Stimulated activated CD4-positive, alpha-beta T cell treated with anti-CD3 and anti-CD28 coated beads, TNF-alpha, amount 100 ng/mL, for 4 hours (primary cell): ENCODE results near the gene NLGN1.
"Not testable (repeated sequence)": the region's sequence is repeated elsewhere in the genome, so short reads cannot be mapped to it uniquely, and the experiment has no call there.

Source experiments
- DNase-seq, 3 experiments: peaks; one replicate each; pipeline ENCODE4 v3.0.0-alpha.2; 2020; ENCODE audit warnings: low read depth in 3 of 3

Gene NLGN1

DNA sequence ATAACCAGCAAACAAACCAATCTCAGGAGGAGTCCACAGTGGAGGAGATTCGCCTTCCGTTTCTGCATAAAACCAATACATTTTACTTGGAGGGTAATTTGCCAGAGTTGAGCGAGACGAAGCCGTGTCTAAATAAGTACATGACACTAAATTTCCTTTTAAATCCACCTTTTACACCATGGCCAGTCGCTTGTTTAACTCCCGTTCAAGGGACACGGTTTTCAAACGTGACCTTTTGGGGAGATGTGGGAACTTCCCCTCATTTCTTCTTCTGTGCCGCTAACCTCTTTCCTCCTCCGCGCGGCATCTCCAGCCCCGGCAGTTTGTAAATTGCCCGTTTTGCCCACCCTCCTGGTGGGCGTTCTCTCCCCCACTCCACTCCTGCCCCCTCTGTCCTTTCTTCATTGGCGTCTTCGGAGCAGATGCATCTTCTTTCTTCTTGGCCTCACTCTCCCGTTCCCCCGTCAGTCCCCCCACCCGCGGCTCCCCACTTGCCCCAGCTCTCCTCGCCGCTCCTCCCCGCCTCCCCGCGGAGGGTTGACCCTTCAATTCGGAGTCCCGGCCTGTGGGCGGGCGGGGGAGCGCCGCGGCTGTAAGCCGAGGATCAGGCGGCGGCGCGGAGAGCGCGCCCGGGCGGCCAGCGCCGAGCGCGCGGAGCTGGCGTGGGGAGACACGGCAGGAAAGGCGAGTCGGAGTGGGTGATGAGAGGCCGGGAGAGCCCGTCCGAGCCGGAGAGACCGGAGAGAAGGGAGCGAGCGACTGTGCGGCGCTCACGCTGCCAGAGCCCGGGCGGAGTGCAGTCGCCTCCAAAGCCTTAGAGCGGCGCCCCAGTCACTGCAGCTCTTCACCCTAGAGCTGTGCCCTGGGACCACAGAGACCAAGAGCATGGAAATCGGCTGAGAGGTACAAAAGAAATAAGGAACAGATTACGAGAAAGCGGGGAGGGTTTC, at the start of gene NLGN1:
Gene NLGN1 (plus strand): TSS at position 584 of the 950 bp plus-strand sequence.
- no peak for DNase-seq

DNA sequence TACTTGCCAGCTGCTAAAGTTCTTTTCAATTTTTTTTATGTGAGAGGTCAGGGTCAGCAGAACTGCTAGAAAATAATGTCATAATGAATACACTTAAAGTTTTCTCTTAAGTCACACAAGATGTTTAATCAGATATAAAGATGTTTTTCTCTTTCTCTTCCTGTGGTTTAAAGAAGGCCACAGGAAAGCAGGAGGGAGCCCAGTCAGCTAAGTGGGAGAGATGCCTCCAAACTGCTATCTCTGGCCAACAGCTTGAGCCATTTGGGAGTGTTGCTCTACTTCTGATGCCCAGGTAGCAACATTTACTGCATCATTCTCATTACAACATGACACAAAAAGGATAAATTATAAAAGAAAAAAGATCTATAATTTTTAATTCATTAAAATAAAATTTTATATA, 45.7 kb upstream of the NLGN1 start:
- no peak for DNase-seq

DNA sequence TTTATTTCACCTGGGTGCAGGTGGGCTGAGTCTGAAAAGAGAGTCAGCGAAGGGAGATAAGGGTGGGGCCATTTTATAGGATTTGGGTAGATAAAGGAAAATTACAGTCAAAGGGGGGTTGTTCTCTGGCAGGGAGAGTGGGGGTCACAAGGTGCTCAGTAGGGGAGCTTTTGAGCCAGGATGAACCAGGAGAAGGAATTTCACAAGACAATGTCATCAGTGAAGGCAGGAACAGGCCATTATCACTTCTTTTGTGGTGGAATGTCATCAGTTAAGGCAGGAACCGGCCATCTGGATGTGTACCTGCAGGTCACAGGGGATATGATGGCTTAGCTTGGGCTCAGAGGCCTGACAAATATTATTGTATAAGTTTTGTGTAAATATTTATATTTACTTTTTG, 44.4 kb upstream of the NLGN1 start:
- DNase-seq = not testable (repeated sequence)

DNA sequence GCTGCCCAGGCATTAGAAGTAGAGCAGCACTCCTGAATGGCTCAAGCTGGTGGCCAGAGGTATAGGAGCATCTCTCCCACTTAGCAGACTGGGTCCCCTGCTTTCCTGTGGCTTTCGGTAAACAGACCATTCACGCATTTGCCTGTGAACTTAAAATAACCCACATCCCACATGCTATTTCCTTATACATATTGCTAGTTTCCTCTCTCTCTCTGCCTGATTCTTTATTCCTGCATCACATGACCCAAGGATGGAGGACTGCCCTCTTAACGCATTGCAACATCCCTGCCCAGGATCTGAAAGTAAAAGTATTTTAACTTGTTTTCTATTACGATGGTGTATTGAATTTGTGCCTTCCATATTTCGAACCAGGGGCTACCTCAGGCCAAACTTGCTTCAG, 43.4 kb upstream of the NLGN1 start:
- no peak for DNase-seq

DNA sequence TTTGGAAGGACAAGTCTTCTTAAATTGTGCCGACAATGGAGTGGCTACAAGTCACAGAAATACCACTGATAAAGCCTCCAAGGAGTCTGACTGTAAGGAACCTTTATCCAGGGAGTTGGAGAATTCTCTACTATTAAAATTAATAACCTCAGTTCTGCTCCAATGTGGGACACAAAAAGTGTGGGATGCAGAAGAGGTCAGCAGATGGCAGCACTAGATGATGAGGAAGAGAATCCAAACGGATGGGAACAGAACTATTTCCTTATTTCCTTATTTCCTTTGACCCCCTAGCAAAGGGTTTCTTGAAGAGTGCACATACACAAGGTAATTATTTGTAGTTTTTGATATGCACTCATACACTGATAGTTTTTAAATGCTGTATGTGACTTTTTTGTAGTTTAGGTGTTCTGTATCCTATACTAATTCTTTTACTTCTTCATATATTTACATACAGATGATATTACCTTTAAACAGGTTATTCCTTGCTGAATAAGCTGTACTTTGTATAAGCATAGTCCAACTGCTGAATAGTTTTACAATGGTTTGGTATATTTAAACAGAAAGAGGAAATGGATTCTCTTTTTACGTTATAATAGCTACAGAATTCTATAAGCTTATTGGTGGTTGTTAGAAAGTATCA, 25.6 kb upstream of the NLGN1 start:
- no peak for DNase-seq

GRCh38 chr3:173380681-173381080, 16.9 kb upstream of the NLGN1 start:
- no peak for DNase-seq

GRCh38 chr3:173381936-173382335, 15.6 kb upstream of the NLGN1 start:
- not testable (repeated sequence) for DNase-seq

GRCh38 chr3:173395073-173395411, 2.5 kb upstream of the NLGN1 start:
- no peak for DNase-seq

DNA sequence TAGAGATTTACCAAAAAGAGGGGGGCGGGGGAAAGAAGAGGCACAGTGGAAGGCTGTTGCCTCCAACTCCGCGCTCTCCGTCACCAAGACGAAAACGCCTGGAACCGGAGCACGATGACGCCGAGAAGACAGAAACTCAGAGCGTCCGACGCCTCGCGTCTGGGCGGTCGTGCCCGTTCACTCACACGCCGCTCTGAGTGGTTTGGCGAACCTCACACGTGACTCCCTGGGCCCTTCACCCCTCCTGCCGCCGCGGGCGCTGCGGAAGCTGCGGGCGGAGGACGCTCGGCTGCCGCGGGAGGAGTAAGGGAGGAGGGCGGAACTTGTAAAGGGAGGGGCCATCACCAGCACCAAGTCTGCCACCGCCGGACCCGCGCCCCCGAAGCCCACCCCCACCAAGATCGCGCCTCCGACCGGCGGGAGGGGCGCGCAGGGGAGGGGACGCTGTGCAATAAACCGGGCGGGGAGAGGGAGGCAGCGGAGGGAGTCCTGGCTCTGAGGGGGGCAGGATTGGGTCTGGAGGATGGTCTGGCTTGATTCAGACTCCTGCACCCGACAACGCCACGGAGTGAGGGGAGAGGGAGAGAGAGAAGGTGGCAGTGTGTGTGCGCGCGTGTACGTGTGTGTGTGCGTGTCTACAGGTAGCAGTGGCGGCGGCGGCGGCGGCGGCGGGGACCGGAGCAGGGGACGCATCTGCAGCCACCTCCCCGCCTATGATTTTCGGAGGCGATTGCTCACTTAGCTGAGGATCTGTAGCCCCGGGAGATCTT, 1.9 kb upstream of the NLGN1 start:
- no peak for DNase-seq

- DNase-seq = no peak
Measured at GRCh38 chr3:173396191-173397041, 1.1 kb upstream of the NLGN1 start.

GRCh38 chr3:173398111-173398479, 551 bp downstream of the NLGN1 start:
- DNase-seq = no peak

DNA sequence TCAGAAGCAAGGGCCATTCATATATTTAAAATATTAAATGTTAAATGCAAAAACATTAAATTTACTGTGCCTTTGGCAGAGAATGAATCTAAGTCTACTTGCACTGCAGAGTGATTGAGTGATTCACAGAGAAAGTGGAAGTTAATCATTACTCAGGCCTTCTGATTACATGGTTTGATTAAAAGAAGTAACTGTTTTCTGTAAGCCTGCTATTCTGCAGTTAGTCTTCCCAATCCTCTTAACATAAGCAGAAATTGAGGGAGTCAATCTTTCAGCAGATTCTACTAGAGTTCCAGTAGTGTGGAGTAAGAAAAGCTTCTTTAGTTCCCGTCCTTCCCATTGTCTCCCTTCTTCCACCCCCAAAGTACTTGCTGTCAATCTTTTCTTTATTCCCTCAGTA, 1.5 kb downstream of the NLGN1 start:
- no peak for DNase-seq

GRCh38 chr3:173401369-173401768, 3.8 kb downstream of the NLGN1 start:
- no peak for DNase-seq

GRCh38 chr3:173402656-173403055, 5.1 kb downstream of the NLGN1 start:
- DNase-seq = no peak

- DNase-seq = no peak
Measured at GRCh38 chr3:173403376-173403775, 5.8 kb downstream of the NLGN1 start.

DNA sequence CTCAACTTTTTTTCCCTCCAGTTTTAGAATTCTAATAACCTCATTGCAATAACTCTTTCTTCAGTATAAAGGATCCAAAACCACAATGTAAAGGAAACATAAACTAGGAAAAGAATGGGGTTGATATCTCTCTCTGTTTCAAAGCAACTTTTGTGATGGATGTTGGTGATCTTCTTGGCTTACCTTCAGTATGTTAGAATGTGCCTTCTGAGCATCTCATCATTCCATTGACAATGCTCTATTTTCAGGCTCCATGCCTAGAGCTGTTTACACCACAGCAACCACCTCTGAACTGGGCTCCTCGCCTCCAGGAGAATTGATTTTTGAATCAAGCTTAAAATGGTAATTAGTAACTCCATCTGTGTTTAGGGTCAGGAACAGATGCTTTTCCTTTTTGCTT, 6.6 kb downstream of the NLGN1 start:
- DNase-seq = no peak

DNA sequence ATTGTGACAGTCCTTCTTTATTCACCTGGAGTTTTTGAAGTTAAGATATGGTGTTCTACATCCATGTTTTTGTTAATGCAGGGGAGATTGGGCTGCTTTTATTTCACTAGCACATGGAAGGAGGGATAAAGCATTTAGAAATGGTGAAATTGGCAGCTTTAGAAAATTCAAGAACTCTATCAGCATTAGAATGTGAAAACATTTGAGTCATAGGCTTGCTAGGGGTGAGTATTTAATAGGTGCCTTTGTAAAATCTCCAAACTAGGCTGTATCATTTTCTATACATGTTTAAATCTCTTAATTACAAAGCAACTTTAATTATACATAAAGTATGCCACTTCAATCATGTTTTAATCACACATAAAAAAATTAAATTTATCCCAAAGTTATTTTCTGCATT, 12.9 kb downstream of the NLGN1 start:
- DNase-seq = no peak

GRCh38 chr3:173410849-173411248, 13.3 kb downstream of the NLGN1 start:
- DNase-seq = no peak

DNA sequence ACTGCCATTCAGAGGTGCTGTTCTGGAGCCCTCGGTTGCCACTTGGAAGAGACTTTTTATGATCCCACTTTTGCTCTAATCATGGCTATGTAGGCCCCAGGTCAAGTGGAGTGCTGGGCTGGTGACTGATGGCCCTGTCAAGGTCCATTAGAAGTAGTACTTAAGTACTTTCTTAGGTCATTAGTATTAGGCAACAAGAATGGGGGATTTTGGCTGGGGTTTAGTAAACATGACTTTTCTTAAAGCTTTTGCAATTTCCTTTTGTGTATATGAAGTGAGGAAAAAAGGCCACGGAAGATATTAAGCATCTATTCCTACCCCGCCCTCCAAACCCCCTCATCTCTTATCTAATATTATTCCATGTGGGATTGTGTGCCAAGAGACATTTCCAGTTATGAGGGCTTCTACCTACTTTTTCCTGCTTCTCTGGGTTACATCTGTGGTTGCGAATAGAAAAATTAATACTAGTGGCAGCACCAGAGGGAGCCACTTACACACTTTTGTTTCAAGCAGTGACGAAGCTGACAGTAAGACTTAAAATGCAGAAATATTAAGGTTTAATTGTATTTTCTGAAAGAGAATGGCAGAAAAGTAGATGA, 13.9 kb downstream of the NLGN1 start:
- no peak for DNase-seq

DNA sequence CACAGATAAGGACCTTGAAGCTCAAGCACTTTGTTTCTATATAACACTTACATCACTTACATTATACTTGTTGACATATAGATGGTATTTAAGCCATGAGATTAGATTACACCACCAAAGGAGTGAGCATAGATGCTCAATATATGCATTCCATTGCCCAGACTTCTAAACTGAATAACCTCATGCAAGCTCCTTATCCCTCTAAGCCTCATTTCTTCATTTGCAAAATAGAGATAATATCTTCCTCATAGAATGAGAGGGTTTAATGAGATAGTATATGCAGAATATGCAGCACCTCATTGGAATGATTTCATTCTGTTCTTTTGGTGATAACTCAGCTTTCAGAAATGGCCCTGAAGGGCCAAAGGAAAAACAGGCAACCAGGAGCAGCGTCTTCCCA, 18.5 kb downstream of the NLGN1 start:
- no peak for DNase-seq

GRCh38 chr3:173429076-173429475, 31.5 kb downstream of the NLGN1 start:
- DNase-seq = no peak
